GM19043 (cell line): ENCODE measurements around the gene XRCC2.
"Not testable (repeated sequence)": the region's sequence is repeated elsewhere in the genome, so short reads cannot be mapped to it uniquely, and the experiment has no call there.

ENCODE experiments used
- ATAC-seq: cut with Tn5 transposase; IDR thresholded peaks from one replicate; pipeline ENCODE4 v1.9.1; 2021; ENCODE audit warnings: low read depth; ENCODE audit not compliant: unreplicated experiment

The XRCC2 gene

GRCh38 chr7:152666078-152666477, 9.9 kb downstream of the XRCC2 start:
- no peak for ATAC-seq

GRCh38 chr7:152664636-152665035, 11.3 kb downstream of the XRCC2 start:
- no peak for ATAC-seq

- ATAC-seq: no peak
Observed at GRCh38 chr7:152663931-152664330, 12.0 kb downstream of the XRCC2 start.

- no peak for ATAC-seq
Observed at GRCh38 chr7:152663148-152663740, 12.7 kb downstream of the XRCC2 start.

GRCh38 chr7:152661479-152661878, 14.5 kb downstream of the XRCC2 start:
- ATAC-seq: no peak

- no peak for ATAC-seq
Observed at GRCh38 chr7:152660021-152660420, 15.9 kb downstream of the XRCC2 start.

GRCh38 chr7:152654971-152655370, 21.0 kb downstream of the XRCC2 start:
- no peak for ATAC-seq

- ATAC-seq: no peak
Observed at GRCh38 chr7:152649220-152649619, 26.7 kb downstream of the XRCC2 start.

GRCh38 chr7:152647009-152647408, 28.9 kb downstream of the XRCC2 start:
- ATAC-seq: no peak

- not testable (repeated sequence) for ATAC-seq
Observed at GRCh38 chr7:152646579-152646978, 29.4 kb downstream of the XRCC2 start.

GRCh38 chr7:152643979-152644559, 31.9 kb downstream of the XRCC2 start:
- ATAC-seq: no peak

GRCh38 chr7:152641384-152641783, 34.6 kb downstream of the XRCC2 start:
- ATAC-seq: no peak

GRCh38 chr7:152640829-152641228, 35.1 kb downstream of the XRCC2 start:
- ATAC-seq: no peak

- ATAC-seq: no peak
Observed at GRCh38 chr7:152637920-152638580, 37.9 kb downstream of the XRCC2 start.

GRCh38 chr7:152637161-152637560, 38.8 kb downstream of the XRCC2 start:
- ATAC-seq: no peak

- ATAC-seq: no peak
Observed at GRCh38 chr7:152636441-152636840, 39.5 kb downstream of the XRCC2 start.

- no peak for ATAC-seq
Observed at GRCh38 chr7:152633504-152633903, 42.4 kb downstream of the XRCC2 start.

- no peak for ATAC-seq
Observed at GRCh38 chr7:152633072-152633471, 42.9 kb downstream of the XRCC2 start.

GRCh38 chr7:152628772-152629171, 47.2 kb downstream of the XRCC2 start:
- not testable (repeated sequence) for ATAC-seq

- no peak for ATAC-seq
Observed at GRCh38 chr7:152624228-152624627, 51.7 kb downstream of the XRCC2 start.

- no peak for ATAC-seq
Observed at GRCh38 chr7:152621426-152621825, 54.5 kb downstream of the XRCC2 start.
